HepG2 (cell line): ENCODE results near the gene KLHL40. TPM values are rescaled to one million over a fixed set of nuclear protein-coding genes. Genes with fewer than 3 reads are reported as not detected.

ENCODE experiments used
- ARID2 ChIP-seq: sonication (generic); formaldehyde crosslinking; IDR thresholded peaks from 2 replicates; pipeline ENCODE4 v1.8.1; 2022; ENCODE audit warnings: mild to moderate bottlenecking, missing genetic modification reagents, borderline replicate concordance
- CEBPB ChIP-seq: IDR thresholded peaks from 2 replicates; pipeline ENCODE4 v1.6.1; 2011; ENCODE audit warnings: low read depth, low read length, improper control_type of control experiment, borderline replicate concordance
- CREM ChIP-seq, 2 experiments: sonication (generic) in 1 of 2; formaldehyde crosslinking in 1 of 2; IDR thresholded peaks; 2 replicates each; pipeline versions ENCODE4 v1.4.0 to v1.6.1; 2016 to 2020; ENCODE audit warnings: antibody characterized with exemption in 1 of 2, mild to moderate bottlenecking in 1 of 2, missing genetic modification reagents in 1 of 2
- DMAP1 ChIP-seq: IDR thresholded peaks from 2 replicates; pipeline ENCODE4 v1.6.1; 2016
- HNF1B ChIP-seq: sonication (generic); formaldehyde crosslinking; IDR thresholded peaks from 2 replicates; pipeline ENCODE4 v1.5.1; 2020; ENCODE audit warnings: mild to moderate bottlenecking, moderate library complexity, missing genetic modification reagents
- MED1 ChIP-seq: sonication (generic); formaldehyde crosslinking; IDR thresholded peaks from 2 replicates; pipeline ENCODE4 v1.4.0; 2020; ENCODE audit warnings: missing genetic modification reagents
- MIER3 ChIP-seq: IDR thresholded peaks from 2 replicates; pipeline ENCODE4 v1.6.1; 2016; ENCODE audit warnings: missing compliant biosample characterization, borderline replicate concordance
- MTERF4 ChIP-seq: sonication (generic); formaldehyde crosslinking; IDR thresholded peaks from 2 replicates; pipeline ENCODE4 v1.8.0; 2023; ENCODE audit warnings: mild to moderate bottlenecking, missing genetic modification reagents
- PCBP1 ChIP-seq: fragments of 200-400 bp; formaldehyde crosslinking; IDR thresholded peaks from 2 replicates; pipeline ENCODE4 v1.6.1; 2017; ENCODE audit warnings: mild to moderate bottlenecking, low read depth, low read length, borderline replicate concordance
- SKI ChIP-seq: fragments of 450-650 bp; IDR thresholded peaks from one replicate; pipeline ENCODE4 v1.6.1; 2018; ENCODE audit warnings: mild to moderate bottlenecking; ENCODE audit not compliant: partially characterized antibody
- SOX6 ChIP-seq, 2 experiments: fragments of 450-650 bp in 1 of 2; sonication (generic) in 1 of 2; formaldehyde crosslinking in 1 of 2; IDR thresholded peaks; 2 replicates each; pipeline versions ENCODE4 v1.4.0 to v1.6.1; 2017 to 2020; ENCODE audit warnings: antibody characterized with exemption in 1 of 2, mild to moderate bottlenecking in 1 of 2, missing genetic modification reagents in 1 of 2
- STAT6 ChIP-seq: sonication (generic); formaldehyde crosslinking; IDR thresholded peaks from 2 replicates; pipeline ENCODE4 v1.4.0; 2020; ENCODE audit warnings: missing genetic modification reagents, mild to moderate bottlenecking, borderline replicate concordance
- ZFP90 ChIP-seq: sonication (generic); formaldehyde crosslinking; IDR thresholded peaks from 2 replicates; pipeline ENCODE4 v1.8.0; 2022; ENCODE audit warnings: missing genetic modification reagents, mild to moderate bottlenecking, inconsistent platforms, borderline replicate concordance
- ZNF124 ChIP-seq: sonication (generic); formaldehyde crosslinking; IDR thresholded peaks from 2 replicates; pipeline ENCODE4 v1.4.0; 2020; ENCODE audit warnings: missing genetic modification reagents
- ZNF224 ChIP-seq: sonication (generic); formaldehyde crosslinking; IDR thresholded peaks from 2 replicates; pipeline ENCODE4 v1.5.0; 2020; ENCODE audit warnings: mild to moderate bottlenecking, missing genetic modification reagents
- ZNF501 ChIP-seq: sonication (generic); formaldehyde crosslinking; IDR thresholded peaks from 2 replicates; pipeline ENCODE4 v1.5.1; 2020; ENCODE audit warnings: mild to moderate bottlenecking, moderate library complexity, missing genetic modification reagents
- ZNF616 ChIP-seq: sonication (generic); formaldehyde crosslinking; IDR thresholded peaks from 2 replicates; pipeline ENCODE4 v1.5.0; 2020; ENCODE audit warnings: low read depth, mild to moderate bottlenecking, missing genetic modification reagents
- polyA plus RNA-seq, 8 experiments: library from polyadenylated mRNA; depleted of rRNA in 3 of 8; stranded (reverse) in 7 of 8; unstranded in 1 of 8; fragments of >200 nt; fragmentation: Illumina TruSeq in 4 of 8; extraction: Trizol in 4 of 8; gene quantifications; 2 replicates each; pipeline versions ENCODE4 v1.2.1 to v1.2.3, GENCODE V29; 2011 to 2016; ENCODE audit warnings: low read depth in 4 of 8, missing spikeins in 1 of 8, mixed read lengths in 1 of 8; ENCODE audit not compliant: insufficient read depth in 1 of 8
- total RNA-seq, 5 experiments: library from RNA; depleted of rRNA; stranded (reverse); fragments of >200 nt; fragmentation: Illumina TruSeq; extraction: Trizol; gene quantifications; 2 replicates each; pipeline ENCODE4 v1.2.3, GENCODE V29; 2016; ENCODE audit warnings: low read depth in 1 of 5
- TF ChIP-seq, protein P1 (sequence below): IDR thresholded peaks from 2 replicates; pipeline ENCODE4 v1.6.1; 2012; ENCODE audit warnings: low read length, improper control_type of control experiment
- TF ChIP-seq, protein P2 (sequence below): sonication (generic); formaldehyde crosslinking; IDR thresholded peaks from 2 replicates; pipeline ENCODE4 v1.9.0; 2021; ENCODE audit warnings: missing genetic modification reagents, mild to moderate bottlenecking, borderline replicate concordance

The KLHL40 gene
- total and polyA plus RNA-seq, 2 of the 13 experiments (the other 11 are each of a cell fraction or from before 2014, with no cell fraction given), result not detected

DNA sequence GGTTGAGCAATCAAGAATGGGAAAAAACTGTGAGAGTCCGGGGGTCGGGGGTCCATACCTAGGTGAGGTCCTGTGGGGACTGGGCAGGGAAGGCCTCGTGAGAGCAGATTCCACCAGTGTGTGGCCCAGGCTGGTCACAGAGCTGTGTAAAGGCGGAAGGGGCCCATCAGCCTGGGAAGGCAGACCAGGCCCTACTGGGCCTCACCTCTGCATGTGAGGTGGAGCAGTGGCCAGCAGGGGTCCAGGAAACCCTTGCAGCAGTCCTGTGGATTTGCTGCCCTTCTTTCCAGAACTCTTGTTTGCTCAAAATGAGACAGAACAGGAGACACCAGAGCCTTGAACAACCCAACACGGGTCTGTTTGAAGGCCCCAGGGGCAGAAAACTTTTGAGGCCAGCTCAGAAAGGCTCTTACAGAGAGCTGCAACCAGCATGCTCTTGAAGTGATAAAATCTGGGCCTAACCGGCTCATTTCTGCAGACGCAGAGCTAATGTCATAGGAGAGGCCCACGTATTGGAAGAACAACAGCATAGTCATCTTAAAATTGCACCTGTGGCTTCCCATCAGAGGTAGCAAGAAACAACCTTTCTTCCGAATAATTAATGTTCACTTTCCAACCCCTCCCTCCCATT is 47.6 kb downstream of the KLHL40 start (continued):
- TF ChIP-seq, protein P1, sequence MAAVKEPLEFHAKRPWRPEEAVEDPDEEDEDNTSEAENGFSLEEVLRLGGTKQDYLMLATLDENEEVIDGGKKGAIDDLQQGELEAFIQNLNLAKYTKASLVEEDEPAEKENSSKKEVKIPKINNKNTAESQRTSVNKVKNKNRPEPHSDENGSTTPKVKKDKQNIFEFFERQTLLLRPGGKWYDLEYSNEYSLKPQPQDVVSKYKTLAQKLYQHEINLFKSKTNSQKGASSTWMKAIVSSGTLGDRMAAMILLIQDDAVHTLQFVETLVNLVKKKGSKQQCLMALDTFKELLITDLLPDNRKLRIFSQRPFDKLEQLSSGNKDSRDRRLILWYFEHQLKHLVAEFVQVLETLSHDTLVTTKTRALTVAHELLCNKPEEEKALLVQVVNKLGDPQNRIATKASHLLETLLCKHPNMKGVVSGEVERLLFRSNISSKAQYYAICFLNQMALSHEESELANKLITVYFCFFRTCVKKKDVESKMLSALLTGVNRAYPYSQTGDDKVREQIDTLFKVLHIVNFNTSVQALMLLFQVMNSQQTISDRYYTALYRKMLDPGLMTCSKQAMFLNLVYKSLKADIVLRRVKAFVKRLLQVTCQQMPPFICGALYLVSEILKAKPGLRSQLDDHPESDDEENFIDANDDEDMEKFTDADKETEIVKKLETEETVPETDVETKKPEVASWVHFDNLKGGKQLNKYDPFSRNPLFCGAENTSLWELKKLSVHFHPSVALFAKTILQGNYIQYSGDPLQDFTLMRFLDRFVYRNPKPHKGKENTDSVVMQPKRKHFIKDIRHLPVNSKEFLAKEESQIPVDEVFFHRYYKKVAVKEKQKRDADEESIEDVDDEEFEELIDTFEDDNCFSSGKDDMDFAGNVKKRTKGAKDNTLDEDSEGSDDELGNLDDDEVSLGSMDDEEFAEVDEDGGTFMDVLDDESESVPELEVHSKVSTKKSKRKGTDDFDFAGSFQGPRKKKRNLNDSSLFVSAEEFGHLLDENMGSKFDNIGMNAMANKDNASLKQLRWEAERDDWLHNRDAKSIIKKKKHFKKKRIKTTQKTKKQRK, result no peak
- TF ChIP-seq SKI, result no peak
- no peak for TF ChIP-seq PCBP1
- TF ChIP-seq SOX6 (IDR thresholded peaks at IDR 0.05), result no peak
- TF ChIP-seq SOX6 (CRISPR knock-in tag; IDR thresholded peaks at IDR 0.05), result no peak
- no peak for TF ChIP-seq STAT6 (CRISPR knock-in tag)
- TF ChIP-seq MED1 (CRISPR knock-in tag), result no peak; the same call in 1 of the 2 replicates
- TF ChIP-seq CEBPB, result 0 out of 2 replicates have a peak, but pooled peaks have one; percentile 8
- TF ChIP-seq, protein P2, sequence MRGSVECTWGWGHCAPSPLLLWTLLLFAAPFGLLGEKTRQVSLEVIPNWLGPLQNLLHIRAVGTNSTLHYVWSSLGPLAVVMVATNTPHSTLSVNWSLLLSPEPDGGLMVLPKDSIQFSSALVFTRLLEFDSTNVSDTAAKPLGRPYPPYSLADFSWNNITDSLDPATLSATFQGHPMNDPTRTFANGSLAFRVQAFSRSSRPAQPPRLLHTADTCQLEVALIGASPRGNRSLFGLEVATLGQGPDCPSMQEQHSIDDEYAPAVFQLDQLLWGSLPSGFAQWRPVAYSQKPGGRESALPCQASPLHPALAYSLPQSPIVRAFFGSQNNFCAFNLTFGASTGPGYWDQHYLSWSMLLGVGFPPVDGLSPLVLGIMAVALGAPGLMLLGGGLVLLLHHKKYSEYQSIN, result no peak
- TF ChIP-seq DMAP1 (CRISPR knock-in tag), result no peak; the same call in 1 of the 2 replicates
- TF ChIP-seq CREM (IDR thresholded peaks at IDR 0.05), result peak; percentile 10; the same call in 1 of the 2 replicates
- TF ChIP-seq CREM (CRISPR knock-in tag; IDR thresholded peaks at IDR 0.05), result no peak
- no peak for TF ChIP-seq ZNF616 (CRISPR knock-in tag)
- no peak for TF ChIP-seq HNF1B (CRISPR knock-in tag)
- 0 out of 2 replicates have a peak, but pooled peaks have one; percentile 55 for TF ChIP-seq ZNF224
- TF ChIP-seq ZNF501, result peak; percentile 49
- no peak for TF ChIP-seq MIER3
- TF ChIP-seq ARID2 (CRISPR knock-in tag), result no peak
- TF ChIP-seq MTERF4 (CRISPR knock-in tag), result no peak
- no peak for TF ChIP-seq ZNF124 (CRISPR knock-in tag)
- no peak; the same call in 1 of the 2 replicates for TF ChIP-seq ZFP90 (CRISPR knock-in tag)
